ENCODE data around the gene ARPC2.

DNA sequence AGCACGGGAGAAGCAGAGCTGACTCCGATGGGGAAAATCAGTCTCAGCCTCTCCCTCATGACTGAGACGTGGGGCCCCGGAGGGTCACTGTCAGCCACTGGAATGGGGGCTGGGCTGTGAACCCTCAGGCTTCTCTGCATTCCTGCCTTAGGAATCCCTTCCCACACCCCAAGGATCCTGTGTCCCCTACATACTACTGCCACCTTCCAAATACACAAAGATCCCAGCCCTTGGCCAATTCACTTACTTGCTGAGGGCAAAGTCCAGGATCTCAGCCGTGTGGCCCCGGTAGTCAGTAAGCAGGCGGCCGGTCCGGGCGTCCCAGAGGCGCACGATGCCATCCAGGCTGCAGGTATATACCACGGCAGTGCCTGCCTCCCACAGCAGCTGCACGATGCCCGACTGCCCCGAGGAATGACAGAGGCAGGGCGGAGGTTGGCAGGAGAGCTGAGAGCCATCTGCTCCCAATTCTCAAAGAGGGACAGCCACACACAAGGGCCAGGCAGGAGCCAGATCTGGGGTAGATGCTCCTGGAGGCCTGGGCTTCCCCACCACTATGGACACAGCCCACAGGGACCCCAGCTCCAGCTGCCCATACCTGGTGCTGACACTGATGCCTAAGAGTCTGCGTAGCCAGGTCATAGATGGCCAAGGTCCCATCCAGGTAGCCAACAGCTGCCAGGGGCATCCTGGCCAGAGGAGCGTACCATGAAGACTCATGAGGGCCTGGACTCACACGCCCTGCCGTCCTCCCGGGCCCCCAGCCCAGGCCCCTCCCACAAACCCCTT is 48.0 kb downstream of the ARPC2 start:
- TF ChIP-seq CTCF (IDR thresholded peaks at IDR 0.05) = no peak
- no peak for TF ChIP-seq POLR2AphosphoS5 (IDR thresholded peaks at IDR 0.05)
